ENCODE data around the gene MYBBP1A.
A peak's percentile ranks its signal among the peaks of the same experiment; 100 is the strongest.

The MYBBP1A gene

DNA sequence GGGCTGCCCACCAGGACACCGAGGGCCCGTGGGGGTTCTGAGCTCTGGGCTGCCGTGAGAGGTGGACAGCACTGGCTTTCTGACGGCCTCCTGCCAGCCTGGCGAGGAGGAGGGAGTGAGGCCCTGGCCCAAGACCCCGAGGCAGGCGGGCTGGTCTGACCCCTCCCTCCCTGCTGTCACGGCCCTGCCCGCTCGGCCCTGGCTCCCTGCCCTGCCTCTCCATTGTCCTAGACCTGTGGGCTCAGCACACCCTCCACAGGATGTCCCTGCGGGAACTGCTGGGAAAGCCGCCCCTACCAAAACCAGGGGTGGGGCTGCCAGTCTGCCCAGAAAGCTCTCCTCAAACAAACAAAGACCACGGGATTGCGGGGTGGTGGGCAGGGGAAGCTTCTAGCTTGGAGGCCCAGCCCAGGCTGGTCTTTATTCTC, 35.8 kb downstream of the MYBBP1A start:
- no peak for ATAC-seq

DNA sequence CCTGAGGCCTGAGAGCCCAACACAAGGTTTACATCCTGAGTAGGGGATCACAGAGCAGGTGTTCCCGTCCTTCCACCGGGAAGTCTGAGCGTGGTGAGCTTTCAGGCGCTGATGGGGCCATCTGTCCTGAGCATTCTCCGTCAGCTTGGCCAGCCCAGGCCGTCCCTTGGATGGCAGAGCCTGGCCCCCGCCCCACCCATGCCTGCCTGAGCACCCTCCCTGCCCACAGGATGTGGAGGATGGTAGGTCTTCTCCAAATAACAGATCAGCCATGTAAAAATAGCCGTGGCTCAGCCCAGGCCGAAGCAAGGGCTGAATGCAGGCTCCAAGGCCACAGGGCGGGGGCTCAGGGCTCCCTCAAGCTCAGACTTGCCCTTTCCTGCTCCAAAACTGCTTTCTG, 36.3 kb downstream of the MYBBP1A start:
- no peak for ATAC-seq

DNA sequence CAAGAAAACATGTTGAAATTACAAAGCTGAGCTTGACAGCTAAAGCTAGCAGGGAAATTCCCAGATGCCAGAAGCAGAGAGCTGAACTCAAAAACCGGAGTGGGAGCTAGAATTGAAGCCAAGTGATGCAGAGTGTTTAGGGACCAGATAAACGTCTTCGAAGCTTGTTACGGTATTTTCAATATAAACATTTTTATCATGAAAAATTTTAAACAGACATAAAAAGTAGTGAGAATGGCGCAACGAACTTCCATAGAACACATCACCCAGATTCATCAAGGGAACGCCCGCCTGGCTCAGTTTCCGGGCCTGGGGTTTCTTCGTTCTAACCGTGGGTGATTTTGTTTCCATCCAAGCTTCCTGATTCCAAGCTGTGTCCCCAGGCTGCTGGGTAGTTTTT, 38.4 kb downstream of the MYBBP1A start:
- ATAC-seq = no peak

DNA sequence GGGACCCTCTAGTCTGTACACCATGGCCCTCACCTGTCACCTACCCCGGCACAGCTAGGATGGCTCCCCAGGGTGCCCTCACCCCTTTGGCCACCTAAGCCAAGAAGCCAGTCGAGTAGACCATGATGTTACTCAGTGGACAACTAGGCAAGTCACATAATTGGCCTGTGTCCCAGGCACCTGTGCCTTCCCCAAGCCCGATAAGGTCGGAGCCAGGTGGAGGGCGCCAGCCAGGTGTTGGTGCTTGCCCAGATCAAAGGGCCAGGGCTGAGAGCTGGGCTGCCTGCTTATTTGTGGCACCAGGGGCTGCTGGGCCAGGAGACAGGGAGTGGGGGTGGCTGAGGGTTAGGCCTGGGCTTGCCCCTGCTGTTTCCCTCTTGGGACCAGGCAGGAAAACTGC, 39.7 kb downstream of the MYBBP1A start:
- no peak for ATAC-seq

DNA sequence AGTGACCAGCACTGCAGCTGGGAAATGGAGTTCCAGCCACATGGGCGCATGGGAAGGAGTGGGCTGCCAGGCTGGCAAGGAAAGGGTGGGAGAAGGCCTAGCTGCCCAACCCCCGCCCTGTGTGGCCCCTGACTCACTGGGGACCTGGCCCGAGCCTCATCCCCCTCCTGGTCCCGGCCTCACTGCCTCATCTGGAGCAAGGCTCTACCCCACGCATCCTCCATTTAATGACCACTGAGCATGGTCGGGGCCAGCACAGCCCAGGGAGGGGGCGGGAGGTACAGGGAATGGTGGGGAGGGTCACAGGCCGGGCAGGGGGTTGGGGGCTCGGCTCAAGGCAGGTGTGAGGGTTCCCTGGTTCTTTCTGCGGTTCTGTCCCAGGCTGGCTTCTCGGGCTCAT, 40.4 kb downstream of the MYBBP1A start:
- no peak for ATAC-seq

DNA sequence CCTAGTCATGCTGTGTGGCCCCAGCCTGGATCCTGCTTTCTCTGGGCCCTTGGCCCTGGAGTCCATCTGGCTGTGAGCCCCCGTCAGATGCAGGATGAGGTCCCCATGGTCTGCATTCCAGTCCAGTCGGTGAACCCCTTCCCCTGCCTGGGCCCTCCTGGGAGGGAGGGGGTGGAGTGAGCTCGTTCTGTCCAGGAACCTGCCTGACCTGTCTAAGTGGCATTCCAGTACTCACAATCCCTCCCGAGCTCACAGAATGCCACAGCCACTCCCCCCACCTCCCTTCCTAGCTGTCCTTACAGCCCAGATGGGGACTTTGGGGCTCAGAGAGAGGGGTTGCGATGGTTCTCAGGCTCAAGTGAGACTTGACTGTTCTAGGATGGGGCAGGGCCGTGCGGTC, 41.0 kb downstream of the MYBBP1A start:
- ATAC-seq = no peak

DNA sequence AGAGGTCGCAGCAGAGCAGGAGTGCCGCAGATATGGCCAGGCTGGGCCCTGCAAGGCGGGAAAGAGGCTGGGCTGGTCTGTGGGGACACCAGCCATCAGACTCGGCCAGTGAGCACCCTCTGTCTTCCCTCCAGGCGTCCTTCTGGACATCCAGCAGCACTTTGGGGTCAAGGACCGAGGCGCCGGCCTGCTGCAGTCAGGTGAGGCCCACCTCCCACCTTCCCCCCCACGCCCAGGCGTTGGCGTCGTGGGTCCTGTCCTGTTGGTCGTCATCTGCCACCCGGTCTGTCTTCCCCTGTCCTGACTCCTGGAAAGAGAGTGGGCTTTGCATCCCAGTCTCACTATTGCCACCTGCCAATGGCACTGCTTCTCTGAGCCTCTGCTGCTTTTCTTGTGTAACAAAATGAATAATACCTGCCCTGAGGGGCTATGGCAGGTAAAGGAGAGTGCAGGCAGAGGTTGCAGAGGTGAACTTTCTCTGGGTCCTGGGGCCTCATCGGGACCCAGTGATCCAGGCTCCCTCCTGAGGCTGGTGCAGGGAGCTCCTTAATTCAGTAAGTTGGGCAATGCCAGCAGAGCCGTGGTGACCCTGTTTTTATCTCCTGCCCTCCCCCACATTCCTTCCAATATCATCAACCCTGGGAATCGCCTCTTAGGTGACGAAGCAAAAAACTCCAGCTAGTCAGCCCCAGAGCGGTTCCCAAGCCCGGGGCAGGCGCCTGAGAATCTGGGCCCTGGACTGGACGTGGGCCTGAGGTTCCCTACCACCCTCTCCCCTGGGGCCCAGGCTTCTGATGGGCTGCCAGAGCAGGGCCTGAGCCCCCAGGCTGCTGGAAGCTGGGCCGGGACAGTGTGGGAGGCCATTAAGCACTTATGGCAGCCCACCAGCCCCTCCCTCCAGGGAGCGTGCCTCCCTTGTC, 41.8 kb downstream of the MYBBP1A start:
- no peak for ATAC-seq

DNA sequence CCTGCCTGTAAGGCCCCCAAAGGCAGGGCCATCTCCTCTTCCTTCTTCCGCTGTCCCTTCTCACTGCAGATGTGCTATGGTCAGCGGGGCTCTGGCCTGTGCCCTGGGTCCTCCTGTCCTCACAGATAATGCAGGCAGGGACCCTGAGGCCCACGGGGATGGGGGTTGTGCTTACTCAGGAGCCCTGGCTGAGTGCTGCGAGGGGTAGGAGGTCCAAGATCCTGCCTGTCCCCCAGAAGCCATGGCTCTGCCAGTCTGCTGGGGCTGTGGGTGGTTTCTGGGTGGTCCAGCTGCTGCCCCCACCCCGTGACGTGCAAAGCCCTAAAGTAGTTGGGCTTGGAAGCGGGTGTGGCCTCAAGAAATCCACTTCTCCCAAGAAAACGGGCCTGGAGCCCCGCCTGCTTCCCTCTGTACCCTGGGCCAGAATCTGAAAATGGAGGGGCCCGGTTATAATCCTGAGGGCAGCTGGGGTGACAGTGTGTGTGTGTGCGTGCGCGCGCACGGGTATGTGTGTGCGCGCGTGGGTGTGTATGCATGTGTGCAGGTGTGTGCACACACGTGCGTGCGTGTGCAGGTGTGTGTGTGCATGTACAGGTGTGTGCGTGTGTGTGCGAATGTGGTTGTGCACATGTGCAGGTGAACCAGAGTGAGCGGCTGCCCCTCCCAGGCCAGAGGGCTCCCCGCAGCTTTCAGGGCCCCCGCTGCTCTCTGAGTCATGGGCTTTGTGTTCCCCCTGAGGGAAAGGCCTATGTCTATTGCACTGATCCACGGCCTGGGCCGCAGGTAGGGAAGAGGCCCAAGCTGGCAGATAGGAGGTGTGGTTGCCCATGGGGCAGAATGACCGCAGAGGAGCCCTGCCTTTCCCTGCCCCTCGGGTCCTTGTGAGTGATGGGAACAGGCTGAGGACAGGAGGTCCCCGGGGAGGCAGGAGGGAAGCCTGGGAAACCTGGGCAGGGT, 42.8 kb downstream of the MYBBP1A start:
- no peak for ATAC-seq

DNA sequence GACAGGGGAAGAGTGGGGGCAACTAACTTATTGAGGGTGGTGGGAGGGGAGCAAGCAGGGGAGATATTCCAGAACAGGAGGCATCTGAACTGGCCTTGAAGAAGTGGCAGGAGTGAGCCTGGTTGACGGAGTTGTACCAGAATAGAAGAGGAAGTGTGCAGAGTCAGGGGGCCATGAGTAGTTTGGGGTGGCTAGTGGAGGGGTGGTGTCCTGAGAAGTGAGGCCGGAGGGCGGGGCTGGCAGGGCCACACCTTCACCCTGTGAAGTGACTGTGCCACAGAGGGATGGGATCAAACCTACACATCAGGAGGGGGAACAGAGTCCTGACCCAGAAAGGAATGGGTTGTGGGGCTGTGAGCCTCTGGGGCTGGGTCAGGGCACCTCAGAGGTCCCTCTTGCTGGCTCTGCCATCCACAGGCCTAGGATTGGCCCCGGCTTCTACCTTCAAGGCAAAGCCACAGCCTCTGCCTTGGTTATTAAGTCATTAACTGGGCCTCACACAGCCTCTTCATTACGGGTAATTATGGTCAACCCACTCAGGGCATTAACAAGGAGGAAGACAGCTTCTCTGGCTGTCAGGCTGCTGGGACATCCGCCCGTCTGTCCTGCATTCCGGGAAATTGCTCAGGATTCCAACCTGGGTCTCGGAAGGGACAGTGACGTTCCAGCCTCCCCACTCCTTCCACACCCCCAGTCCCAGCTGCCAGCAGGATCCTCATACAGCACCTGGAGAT, 43.8 kb downstream of the MYBBP1A start:
- no peak for ATAC-seq

DNA sequence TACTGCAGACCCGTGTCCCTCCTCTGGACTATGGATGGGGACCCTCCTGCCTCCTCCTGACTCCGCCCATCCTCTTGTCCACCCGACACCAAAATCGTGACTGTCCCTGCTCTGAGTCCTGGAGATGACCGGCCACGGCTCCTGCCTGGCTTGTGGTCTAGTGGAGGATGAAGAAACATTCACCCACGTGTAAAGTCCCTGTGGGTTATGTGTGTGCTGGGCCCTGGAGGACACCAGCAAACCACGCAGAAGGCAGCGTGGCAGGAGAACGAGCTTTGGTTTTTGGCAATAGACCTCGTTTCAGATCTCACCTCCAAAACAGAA, 44.6 kb downstream of the MYBBP1A start:
- no peak for ATAC-seq

DNA sequence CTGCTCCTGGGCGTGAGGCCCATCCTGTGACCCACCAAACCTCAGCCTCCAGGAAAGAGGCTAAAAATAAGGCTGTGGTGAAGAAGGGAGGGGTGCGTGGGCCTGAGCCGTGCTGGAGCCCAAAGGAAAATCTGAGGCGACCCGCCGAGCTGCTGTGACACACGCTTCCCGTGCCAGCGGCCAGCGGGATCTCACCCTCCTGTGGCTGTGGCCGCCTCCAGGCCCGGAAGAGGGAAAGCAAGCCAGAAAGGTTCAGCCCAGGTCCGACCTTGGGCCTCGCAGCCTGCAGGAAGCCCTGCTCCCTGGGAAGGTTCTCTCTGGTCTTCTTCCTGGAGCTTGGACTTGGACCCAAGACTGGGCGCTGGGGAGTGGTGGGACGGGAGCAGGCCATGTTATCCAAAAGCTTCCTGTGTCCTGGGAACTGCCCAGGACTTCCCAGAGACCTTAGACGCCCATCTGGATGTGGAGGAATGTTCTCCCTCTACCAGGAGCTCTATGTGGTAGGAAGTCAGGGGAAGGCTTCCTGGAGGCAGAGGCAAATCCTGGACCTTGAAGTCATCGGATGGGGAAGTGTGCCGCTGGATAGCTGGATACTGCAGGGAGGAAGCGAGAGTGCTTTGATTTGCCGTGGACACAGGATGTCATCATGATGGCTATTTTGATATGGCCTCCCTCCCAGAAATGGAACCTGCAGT, 45.1 kb downstream of the MYBBP1A start:
- no peak for ATAC-seq

DNA sequence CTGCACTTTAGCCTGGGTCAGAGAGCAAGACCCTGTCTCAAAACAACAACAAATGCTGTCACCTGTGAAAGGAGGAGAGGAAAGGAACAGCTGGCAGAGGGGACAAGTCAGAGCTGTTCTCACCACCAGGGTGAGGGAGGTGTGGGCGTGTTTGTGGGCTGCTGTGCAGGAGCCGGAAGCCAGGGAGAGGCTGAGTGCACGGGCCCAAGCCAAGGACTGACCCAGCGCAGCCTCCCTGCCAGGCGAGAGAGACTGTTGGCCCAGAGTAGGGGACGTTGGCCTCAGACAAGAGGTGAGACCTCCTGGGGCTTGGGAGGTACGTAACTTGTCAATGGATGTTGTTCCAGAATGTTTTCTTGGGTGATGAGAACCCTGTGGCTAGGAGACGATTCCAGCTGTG, 45.8 kb downstream of the MYBBP1A start:
- ATAC-seq = peak in 1 of 2 donors; percentile 52

DNA sequence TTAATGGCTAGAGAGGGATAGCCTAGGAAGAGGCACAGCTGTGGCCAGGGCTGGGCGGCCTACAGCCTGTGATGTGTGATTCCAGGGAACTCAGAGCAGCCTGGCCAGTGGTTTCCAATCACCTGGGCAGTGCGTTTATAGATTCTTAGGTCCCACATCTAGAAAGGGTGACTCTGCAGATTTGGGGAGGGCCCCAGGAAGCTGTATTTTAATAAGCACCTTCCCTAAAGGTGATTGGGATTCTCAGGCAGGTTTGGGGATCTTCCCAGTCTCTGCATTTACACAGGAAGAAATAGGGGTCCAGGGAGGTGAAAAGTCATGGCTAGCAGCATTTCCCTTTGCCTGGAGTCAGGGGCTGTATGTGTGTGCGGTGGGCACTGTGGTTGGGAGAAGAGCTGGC, 47.0 kb downstream of the MYBBP1A start:
- no peak for ATAC-seq

DNA sequence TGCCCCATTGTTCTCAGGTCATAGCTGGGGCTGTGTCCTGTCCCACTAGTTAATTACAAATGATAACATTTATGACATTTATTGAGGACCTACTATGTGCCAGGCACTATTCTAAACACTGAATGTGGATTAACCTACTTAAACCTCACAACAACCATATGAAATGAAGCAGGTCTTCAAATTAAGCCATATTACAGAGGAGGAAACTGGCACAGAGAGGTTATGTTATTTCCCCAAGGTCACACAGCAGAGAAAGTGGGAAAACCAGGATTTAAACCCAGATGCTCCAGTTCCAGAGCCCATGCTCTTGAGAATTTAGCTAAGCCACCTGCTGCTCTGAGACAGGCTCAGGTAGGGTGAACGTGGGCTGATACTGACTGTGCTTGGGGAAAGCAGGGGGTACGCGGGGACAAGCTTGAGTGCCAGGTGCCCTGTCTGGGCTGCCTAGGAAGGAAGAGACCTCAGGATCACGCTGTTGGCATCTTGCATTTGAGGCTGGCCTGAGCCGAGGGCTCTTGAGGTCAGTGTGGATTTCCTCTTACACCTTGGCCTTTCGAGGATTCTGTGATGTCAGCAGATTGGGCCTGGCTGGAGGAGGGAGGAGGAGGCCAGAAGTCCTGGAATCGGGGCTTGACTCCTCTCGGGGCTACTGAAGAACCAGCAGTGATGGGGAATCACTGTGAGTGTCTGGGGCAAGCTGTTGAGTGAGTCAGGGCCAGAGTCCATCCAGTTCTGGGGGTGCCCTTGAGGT, 47.6 kb downstream of the MYBBP1A start:
- ATAC-seq = no peak

DNA sequence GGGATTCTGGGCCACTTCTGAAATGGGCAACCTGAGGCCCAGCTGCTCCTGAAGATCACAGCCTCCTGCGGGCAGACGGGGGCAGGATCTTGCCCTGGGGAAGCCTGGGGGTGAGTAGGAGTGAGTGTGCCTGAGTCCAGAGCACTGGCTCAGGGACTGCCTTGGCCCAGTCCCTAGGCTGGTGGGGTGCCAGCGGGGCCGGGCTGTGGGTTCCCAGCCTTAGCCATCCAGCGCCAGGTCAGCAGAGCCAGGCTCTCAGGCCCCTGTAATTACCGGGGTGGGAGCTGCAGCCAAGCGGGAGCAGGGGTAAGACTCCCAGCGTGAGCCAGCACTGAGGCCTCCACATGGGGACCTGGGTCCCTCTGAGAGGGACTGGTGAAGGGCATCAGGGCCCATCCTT, 48.3 kb downstream of the MYBBP1A start:
- ATAC-seq = no peak

DNA sequence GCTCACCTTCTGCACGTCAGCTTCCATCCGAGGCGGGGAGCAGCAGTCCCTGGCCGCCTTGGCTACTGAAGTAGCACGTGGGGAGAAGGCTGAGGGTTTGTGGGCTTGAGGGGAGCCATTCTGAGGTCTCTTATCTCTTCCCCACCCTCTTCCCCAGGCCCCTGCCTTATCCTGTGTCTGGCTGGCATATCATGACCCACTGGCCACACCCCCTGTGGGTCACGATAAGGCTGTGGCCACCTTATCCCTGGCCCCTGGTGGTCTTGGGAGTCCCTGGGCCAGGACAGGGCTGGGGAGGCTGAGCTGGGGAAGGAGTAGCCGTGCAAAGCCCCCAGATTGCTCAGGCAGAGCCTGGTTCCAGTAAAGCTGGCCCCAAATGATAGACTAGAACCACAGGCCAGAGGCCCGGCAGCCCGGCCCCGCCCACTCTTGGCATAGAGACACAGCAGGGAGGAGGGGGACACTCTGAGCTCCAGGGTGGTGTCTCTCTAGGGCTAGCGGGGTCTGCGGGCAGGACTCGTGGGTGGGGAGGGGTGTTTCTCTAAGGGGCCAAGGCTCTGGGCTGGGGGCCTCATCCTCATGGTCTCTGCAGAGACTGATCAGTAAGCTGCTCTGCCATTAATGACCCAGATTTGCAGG, 48.9 kb downstream of the MYBBP1A start:
- no peak for ATAC-seq

DNA sequence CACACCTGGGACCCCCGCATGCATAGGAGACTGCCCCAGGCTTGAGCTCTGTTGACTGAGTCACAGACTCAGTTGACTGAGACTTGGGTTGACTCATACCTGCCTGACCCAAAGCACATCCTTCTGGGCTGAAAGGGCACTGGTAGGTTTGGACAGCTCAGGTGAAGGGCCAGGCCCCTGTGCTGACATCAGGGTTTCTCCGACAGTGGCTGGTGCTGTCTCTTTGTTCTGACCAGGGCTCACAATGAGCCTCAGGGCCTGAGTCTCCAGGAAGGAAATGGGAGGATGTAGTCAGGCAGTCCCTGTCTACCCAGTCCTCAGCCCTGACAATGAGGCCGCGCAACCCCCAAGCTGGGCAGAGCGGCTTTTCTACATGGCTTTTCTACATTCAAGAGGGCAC, 50.0 kb downstream of the MYBBP1A start:
- ATAC-seq = no peak

DNA sequence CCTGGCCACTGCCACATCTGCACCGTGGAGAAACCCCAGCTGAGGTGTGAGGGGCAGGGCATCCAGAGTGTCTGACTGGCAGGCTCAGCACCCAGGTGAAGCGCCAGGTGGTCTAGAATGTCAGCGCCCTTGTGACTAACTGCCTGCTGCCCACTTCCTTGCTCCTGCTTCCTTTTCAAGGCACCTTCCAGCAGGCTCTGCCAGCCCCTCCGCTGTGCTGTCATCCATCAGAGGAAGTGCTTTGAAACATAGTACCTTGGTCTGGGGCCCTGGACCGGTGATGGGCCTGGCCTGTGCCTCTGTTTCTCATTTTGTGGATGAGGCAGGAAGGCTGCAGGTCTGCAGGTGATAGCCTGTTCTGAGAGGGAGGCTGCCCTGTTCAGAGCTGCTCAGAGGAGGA, 51.0 kb downstream of the MYBBP1A start:
- no peak for ATAC-seq

DNA sequence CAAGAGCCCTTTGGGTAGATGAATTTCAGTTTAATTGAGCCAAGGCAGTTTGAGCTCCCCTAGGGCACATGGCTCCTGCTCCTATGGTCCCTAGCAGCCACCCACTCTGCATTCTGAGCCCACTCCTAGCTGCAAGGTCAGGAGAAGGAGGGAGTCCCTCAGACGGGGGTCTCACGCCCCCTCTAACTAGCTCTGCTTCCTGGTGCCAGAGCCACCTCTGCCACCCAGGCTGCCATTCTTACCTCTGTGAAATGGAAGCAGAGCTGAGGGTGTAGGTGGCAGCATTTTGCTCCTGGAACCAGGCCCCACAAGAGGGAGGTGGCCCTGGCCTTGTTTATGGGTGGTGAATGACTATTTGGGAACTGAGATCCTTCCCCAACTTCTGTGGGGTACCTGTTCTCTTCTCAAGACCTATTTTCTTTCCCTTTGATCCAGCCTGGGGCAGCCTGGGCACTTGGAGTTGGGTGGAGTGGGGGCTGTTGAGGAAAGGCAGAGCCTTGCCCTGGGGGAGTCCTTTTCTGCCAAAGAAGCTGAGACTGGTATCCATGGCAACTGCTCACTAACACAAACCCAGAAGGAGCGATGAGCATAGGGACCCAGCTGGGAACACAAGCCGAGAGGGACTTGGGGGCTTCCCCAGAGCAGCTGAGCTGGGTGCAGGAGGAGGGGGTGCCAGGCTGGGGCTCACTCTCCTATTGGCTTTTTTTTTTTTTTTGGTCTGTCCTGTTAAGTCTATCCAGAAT, 51.7 kb downstream of the MYBBP1A start:
- no peak for ATAC-seq

DNA sequence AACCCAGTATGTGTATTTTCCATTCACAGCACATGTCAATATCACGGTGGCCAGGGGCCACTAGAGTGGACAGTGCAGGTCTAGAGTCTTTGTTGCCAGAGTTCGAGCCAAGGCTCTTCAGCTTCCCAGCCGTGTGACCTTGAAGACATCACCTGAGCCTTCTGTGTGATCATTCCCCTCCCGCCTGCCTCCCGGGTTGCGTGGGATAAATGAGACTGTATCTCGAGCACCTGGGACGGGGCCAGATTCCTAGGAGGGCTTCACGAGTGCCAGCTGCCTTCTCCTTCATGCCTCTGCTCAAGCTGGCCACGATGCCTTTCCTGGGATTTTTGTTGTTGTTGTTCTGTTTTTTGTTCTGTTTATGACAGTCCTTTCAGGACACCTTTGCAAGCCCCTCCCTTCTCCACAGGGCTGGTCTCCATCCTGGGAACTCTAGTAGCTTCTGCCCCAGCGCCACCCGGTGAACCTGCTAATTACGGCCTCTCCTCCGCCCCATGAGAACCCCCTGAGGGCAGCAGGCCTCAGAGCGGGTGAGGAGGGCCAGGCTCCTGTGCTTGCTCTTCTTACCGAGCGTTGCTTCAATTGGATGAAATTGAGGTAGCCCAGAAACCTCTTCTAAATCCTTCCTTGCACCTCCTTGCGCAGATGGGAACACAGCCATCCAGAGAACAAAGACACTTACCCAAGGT, 52.6 kb downstream of the MYBBP1A start:
- ATAC-seq = no peak
